VCaP (cell line): ENCODE data around the gene NCK1.

ENCODE experiments used
- H3K27ac ChIP-seq: fragments of 450-650 bp; 2 replicates; pipeline ENCODE4 v1.5.1; 2017
- CTCF ChIP-seq: fragments of 450-650 bp; conservative IDR thresholded peaks from 2 replicates; pipeline ENCODE4 v1.5.1; 2017; ENCODE audit warnings: mild to moderate bottlenecking, moderate library complexity

The NCK1 gene

GRCh38 chr3:136831461-136831860, 30.5 kb upstream of the NCK1 start:
- TF ChIP-seq CTCF: no peak
- no peak overlapping the region for H3K27ac ChIP-seq

- no peak for TF ChIP-seq CTCF
- H3K27ac ChIP-seq: no peak overlapping the region; the same call in 1 of the 2 replicates
Observed at GRCh38 chr3:136835089-136835812, 26.8 kb upstream of the NCK1 start.

- no peak for TF ChIP-seq CTCF
- no peak overlapping the region; the same call in 1 of the 2 replicates for H3K27ac ChIP-seq
Observed at GRCh38 chr3:136835813-136836510, 26.0 kb upstream of the NCK1 start.

GRCh38 chr3:136836511-136837156, 25.4 kb upstream of the NCK1 start:
- TF ChIP-seq CTCF: no peak
- H3K27ac ChIP-seq: no peak overlapping the region

GRCh38 chr3:136838641-136839555, 23.1 kb upstream of the NCK1 start:
- no peak overlapping the region for H3K27ac ChIP-seq
- TF ChIP-seq CTCF: no peak

- no peak for TF ChIP-seq CTCF
- H3K27ac ChIP-seq: no peak overlapping the region
Observed at GRCh38 chr3:136839556-136839931, 22.5 kb upstream of the NCK1 start.
